Mesenchymal stem cell (in vitro differentiated cells and primary cell): Measurements from ENCODE around the gene RANBP3.
"Not testable (repeated sequence)": the region's sequence is repeated elsewhere in the genome, so short reads cannot be mapped to it uniquely, and the experiment has no call there.

Experiments used
- DNase-seq: peaks from one replicate; pipeline ENCODE4 v3.0.0-alpha.2; 2013
- H2AFZ ChIP-seq: one replicate; pipeline ENCODE4 v1.6.1; 2013; ENCODE audit warnings: low read depth, mild to moderate bottlenecking, control low read depth, inconsistent platforms, low read length, moderate library complexity
- H2AK5ac ChIP-seq: 2 replicates; pipeline ENCODE4 v1.6.1; 2013; ENCODE audit warnings: low read length, moderate library complexity, mild to moderate bottlenecking, inconsistent platforms; ENCODE audit not compliant: severe bottlenecking
- H2BK120ac ChIP-seq: one replicate; pipeline ENCODE4 v1.6.1; 2013; ENCODE audit warnings: low read depth, mild to moderate bottlenecking, inconsistent platforms, low read length, moderate library complexity
- H2BK12ac ChIP-seq, 2 experiments: one replicate each; pipeline ENCODE4 v1.6.1; 2013; ENCODE audit warnings: inconsistent platforms in 2 of 2, low read length in 2 of 2, mild to moderate bottlenecking in 2 of 2, moderate library complexity in 2 of 2, control low read depth in 1 of 2
- H2BK15ac ChIP-seq: one replicate; pipeline ENCODE4 v1.6.1; 2013; ENCODE audit warnings: mild to moderate bottlenecking, low read depth, inconsistent platforms; ENCODE audit not compliant: poor library complexity, severe bottlenecking
- H2BK5ac ChIP-seq: 2 replicates; pipeline ENCODE4 v1.6.1; 2013; ENCODE audit warnings: low read depth, mild to moderate bottlenecking, low read length, control low read depth, inconsistent platforms; ENCODE audit not compliant: poor library complexity, severe bottlenecking
- H3K14ac ChIP-seq, 2 experiments: one replicate each; pipeline ENCODE4 v1.6.1; 2013; ENCODE audit warnings: inconsistent platforms in 2 of 2, low read length in 2 of 2, control low read depth in 1 of 2, mild to moderate bottlenecking in 1 of 2, moderate library complexity in 1 of 2
- H3K18ac ChIP-seq, 2 experiments: one replicate each; pipeline ENCODE4 v1.6.1; 2013; ENCODE audit warnings: inconsistent platforms in 2 of 2, low read length in 2 of 2, control low read depth in 1 of 2, low read depth in 1 of 2, mild to moderate bottlenecking in 1 of 2
- H3K23ac ChIP-seq, 2 experiments: one replicate each; pipeline ENCODE4 v1.6.1; 2013; ENCODE audit warnings: inconsistent platforms in 2 of 2, low read length in 2 of 2, mild to moderate bottlenecking in 2 of 2, moderate library complexity in 2 of 2, control low read depth in 1 of 2
- H3K27ac ChIP-seq: 2 replicates; pipeline ENCODE4 v1.5.1; 2013; ENCODE audit warnings: mild to moderate bottlenecking, moderate library complexity, low read length, control low read depth, inconsistent platforms; ENCODE audit not compliant: poor library complexity, severe bottlenecking
- H3K27me3 ChIP-seq, 2 experiments: 2 replicates each; pipeline versions ENCODE4 v1.6.1 to v1.7.0; 2013; ENCODE audit warnings: low read length in 2 of 2, mild to moderate bottlenecking in 2 of 2, moderate library complexity in 2 of 2, control low read depth in 1 of 2, inconsistent platforms in 1 of 2; ENCODE audit not compliant: control insufficient read depth in 1 of 2, insufficient read depth in 1 of 2
- H3K36me3 ChIP-seq, 2 experiments: 2 replicates each; pipeline versions ENCODE4 v1.6.1 to v1.7.0; 2013; ENCODE audit warnings: low read length in 2 of 2, control low read depth in 1 of 2, inconsistent platforms in 1 of 2, low read depth in 1 of 2, mild to moderate bottlenecking in 1 of 2; ENCODE audit not compliant: insufficient read depth in 2 of 2, control insufficient read depth in 1 of 2
- H3K4ac ChIP-seq, 2 experiments: one replicate each; pipeline ENCODE4 v1.6.1; 2013; ENCODE audit warnings: inconsistent platforms in 2 of 2, low read length in 2 of 2, mild to moderate bottlenecking in 2 of 2, moderate library complexity in 2 of 2, control low read depth in 1 of 2, low read depth in 1 of 2
- H3K4me1 ChIP-seq: 2 replicates; pipeline ENCODE4 v1.6.1; 2013; ENCODE audit warnings: low read depth, low read length, control low read depth; ENCODE audit not compliant: control insufficient read depth, insufficient read depth
- H3K4me2 ChIP-seq: 2 replicates; pipeline ENCODE4 v1.6.1; 2013; ENCODE audit warnings: low read length, mild to moderate bottlenecking, inconsistent platforms; ENCODE audit not compliant: poor library complexity, severe bottlenecking
- H3K4me3 ChIP-seq, 2 experiments: 2 replicates each; pipeline versions ENCODE4 v1.5.1 to v1.7.0; 2013; ENCODE audit warnings: low read length in 2 of 2, mild to moderate bottlenecking in 2 of 2, control low read depth in 1 of 2, low read depth in 1 of 2; ENCODE audit not compliant: insufficient read depth in 1 of 2
- H3K79me1 ChIP-seq: replicated peaks from 2 replicates; pipeline ENCODE4 v1.6.1; 2013; ENCODE audit warnings: mild to moderate bottlenecking, control low read depth, low read length, inconsistent platforms; ENCODE audit not compliant: poor library complexity, severe bottlenecking
- H3K9ac ChIP-seq: 2 replicates; pipeline ENCODE4 v1.7.0; 2013; ENCODE audit warnings: mild to moderate bottlenecking, low read length, moderate library complexity
- H3K9me3 ChIP-seq: 2 replicates; pipeline ENCODE4 v1.7.0; 2013; ENCODE audit warnings: mild to moderate bottlenecking, low read length; ENCODE audit not compliant: control insufficient read depth
- H4K8ac ChIP-seq: one replicate; pipeline ENCODE4 v1.6.1; 2013; ENCODE audit warnings: inconsistent platforms, mild to moderate bottlenecking, low read length, moderate library complexity
- H4K91ac ChIP-seq: one replicate; pipeline ENCODE4 v1.6.1; 2013; ENCODE audit warnings: mild to moderate bottlenecking, low read length, inconsistent platforms
- WGBS: methylation state at CpG from one replicate; pipeline ENCODE4 v1.1.7; 2013; ENCODE audit warnings: mixed read lengths; 5-methylcytosine and 5-hydroxymethylcytosine counted together

RANBP3 gene

DNA sequence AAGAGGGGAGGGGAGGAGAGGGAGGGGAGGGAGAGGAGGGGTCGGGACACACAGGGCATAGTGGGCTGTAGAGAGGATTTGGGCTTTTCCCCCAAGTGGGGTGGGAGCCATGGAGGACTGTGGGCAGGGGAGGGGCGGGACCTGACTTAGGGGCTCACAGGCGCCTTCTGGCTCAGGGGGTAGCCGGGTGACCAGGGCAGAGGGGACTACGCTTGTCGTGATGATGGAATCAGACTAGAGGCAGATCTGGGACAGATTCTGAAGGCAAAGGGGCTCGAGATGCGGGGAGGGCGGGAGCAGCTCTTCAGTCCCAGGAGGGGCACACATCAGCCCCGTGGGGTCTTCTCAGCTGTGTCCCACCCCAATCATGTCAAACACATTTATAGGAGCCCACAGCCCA is 87.8 kb downstream of the RANBP3 start:
- H3K27me3 ChIP-seq: peaks cover 3 to 28% of the 10 kb centered on the region in 2 experiments
- peaks cover 9 to 12% of the 10 kb centered on the region in 2 experiments for H3K36me3 ChIP-seq
- H3K79me1 ChIP-seq: peaks cover 2% of the 10 kb centered on the region
- no peak overlapping the region for H3K27ac ChIP-seq
- no peaks in the 10 kb centered on the region for H3K9me3 ChIP-seq
- H3K4ac ChIP-seq: no peak overlapping the region
- H3K23ac ChIP-seq: no peak overlapping the region
- no peak overlapping the region for H3K4me3 ChIP-seq
- H3K14ac ChIP-seq: no peak overlapping the region
- H2AK5ac ChIP-seq: no peak overlapping the region
- H3K4me1 ChIP-seq: peaks cover 36% of the 10 kb centered on the region
- no peak overlapping the region for H2BK12ac ChIP-seq
- WGBS: 81% methylated on average over 10 of the region's 10 CpGs
- H2AFZ ChIP-seq: no peak overlapping the region
- DNase-seq: no peak
- no peak overlapping the region for H2BK5ac ChIP-seq
- no peak overlapping the region for H2BK120ac ChIP-seq
- no peak overlapping the region for H3K9ac ChIP-seq
- no peak overlapping the region for H4K8ac ChIP-seq
- no peak overlapping the region for H3K18ac ChIP-seq
- no peak overlapping the region for H3K4me2 ChIP-seq
- no peak overlapping the region for H2BK15ac ChIP-seq
- peak overlapping the region; percentile 53 for H4K91ac ChIP-seq

DNA sequence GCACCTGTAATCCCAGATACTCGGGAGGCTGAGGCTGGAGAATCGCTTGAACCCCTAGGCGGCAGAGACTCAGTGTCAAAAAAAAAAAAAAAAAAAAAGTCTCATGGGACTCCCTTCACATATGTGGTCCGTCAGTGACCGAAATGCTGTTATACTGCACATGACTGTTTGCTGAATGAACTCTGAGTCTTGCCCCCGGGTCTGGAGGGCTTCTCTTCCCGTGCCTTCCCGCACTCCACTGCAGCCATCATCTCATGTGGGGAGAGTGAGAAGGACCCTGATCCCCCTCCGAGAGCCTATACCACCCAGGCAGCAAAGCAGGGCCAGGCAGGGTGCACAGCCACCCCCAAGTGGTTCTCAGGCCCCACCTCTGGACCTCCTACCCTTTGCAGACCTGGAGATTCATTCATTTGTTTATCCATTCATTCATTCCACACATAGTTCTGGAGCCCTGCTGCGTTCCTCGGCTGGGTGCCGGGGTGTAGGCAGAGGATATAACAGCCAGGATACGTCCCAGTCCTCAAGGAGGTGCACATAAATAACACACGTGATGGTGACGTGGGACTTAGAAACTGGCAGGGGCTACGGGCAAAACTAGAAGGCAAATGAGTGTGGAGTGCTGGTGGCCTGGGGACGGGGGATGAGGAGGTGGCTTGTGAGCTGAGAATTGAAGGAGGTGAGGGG is 88.5 kb downstream of the RANBP3 start:
- peaks cover 4 to 5% of the 10 kb centered on the region in 2 experiments for H3K36me3 ChIP-seq
- no peak overlapping the region for H2BK5ac ChIP-seq
- no peak overlapping the region for H3K27ac ChIP-seq
- H3K4me2 ChIP-seq: no peak overlapping the region
- H2AK5ac ChIP-seq: no peak overlapping the region
- no peak overlapping the region for H4K8ac ChIP-seq
- no peak overlapping the region for H3K4me3 ChIP-seq
- no peak overlapping the region for H4K91ac ChIP-seq
- peaks cover 29% of the 10 kb centered on the region for H3K4me1 ChIP-seq
- H3K18ac ChIP-seq: no peak overlapping the region
- H3K79me1 ChIP-seq: no peaks in the 10 kb centered on the region
- no peak overlapping the region for H2AFZ ChIP-seq
- peak overlapping the region in 1 of 2 experiments; percentile 75 for H3K14ac ChIP-seq
- peak overlapping the region in 1 of 2 experiments; percentile 49 for H2BK12ac ChIP-seq
- H3K4ac ChIP-seq: no peak overlapping the region
- no peak overlapping the region for H3K23ac ChIP-seq
- WGBS: 75% methylated on average over 17 of the region's 17 CpGs
- H3K27me3 ChIP-seq: peaks cover 3 to 28% of the 10 kb centered on the region in 2 experiments
- no peaks in the 10 kb centered on the region for H3K9me3 ChIP-seq
- H3K9ac ChIP-seq: no peak overlapping the region
- DNase-seq: peak; percentile 59
- no peak overlapping the region for H2BK15ac ChIP-seq
- no peak overlapping the region for H2BK120ac ChIP-seq

DNA sequence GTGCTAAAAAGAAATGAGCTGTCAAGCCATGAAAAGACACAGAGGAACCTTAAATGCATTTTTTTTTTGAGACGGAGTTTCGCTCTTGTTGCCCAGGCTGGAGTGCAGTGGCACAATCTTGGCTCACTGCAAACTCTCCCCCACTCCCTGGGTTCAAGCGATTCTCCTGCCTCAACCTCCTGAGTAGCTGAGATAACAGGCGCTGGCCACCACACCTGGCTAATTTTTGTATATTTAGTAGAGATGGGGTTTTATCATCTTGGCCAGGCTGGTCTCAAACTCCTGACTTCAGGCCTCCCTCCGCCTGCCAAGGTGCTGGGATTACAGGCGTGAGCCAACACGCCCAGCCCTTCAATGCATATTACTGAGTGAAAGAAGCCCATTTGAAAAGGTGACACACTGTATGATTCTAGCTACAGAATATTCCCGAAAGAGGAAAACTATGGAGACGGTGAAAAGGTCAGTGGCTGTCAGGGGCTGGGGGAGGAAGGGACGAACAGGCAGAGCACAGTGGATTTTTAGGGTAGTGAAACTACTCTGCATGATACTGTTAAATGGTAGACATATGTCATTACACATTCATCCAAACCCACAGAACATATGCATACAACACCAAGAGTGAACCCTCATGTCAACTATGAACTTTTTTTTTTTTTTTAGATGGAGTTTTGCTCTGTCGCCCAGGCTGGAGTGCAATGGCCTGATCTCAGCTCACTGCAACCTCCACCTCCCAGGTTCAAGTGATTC is 93.7 kb downstream of the RANBP3 start:
- not testable (repeated sequence) for H3K27me3 ChIP-seq, H3K14ac ChIP-seq, DNase-seq, H3K79me1 ChIP-seq, H2BK120ac ChIP-seq, H2AK5ac ChIP-seq, H4K91ac ChIP-seq, H2BK15ac ChIP-seq, H2BK5ac ChIP-seq, H3K9me3 ChIP-seq, H4K8ac ChIP-seq, H3K36me3 ChIP-seq, H3K4ac ChIP-seq, H2AFZ ChIP-seq, H3K23ac ChIP-seq, H3K4me3 ChIP-seq, H3K27ac ChIP-seq, H3K4me2 ChIP-seq, H3K9ac ChIP-seq
- Histone ChIP-seq H2BK12ac (peak overlapping the region in 1 of 2 experiments; percentile 63), H3K18ac (peak overlapping the region in 1 of 2 experiments; percentile 12), H3K4me1 (peaks cover 23% of the 10 kb centered on the region)
- WGBS: 87% methylated on average over 8 of the region's 11 CpGs

DNA sequence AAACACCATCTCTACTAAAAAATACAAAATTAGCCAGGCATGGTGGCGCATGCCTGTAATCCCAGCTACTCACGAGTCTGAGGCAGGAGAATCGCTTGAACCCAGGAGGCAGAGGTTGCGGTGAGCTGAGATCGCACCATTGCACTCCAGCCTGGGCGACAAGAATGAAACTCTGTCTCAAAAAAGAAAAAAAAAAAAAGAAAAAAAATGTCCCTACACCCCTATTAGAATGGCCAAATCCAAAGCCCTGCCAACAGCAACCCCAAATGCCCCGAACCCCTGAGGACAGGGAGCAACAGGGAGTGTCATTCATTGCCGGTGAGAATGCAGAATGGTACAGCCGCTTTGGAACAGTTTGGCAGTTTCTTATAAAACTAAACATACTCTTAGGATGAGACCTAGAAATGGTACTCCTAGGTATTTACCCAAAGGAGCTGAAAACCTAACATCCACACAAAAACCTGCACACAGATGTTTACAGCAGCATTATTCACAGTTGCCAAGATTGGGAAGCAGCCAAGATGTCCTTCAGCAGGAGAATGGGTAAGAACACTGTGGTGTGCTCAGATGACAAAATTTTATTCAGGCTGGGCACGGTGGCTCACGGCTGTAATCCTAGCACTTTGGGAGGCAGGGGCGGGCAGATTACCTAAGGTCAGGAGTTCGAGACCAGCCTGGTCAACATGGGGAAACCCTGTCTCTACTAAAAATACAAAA is 94.6 kb downstream of the RANBP3 start:
- H3K27me3 ChIP-seq: peaks cover 0 to 13% of the 10 kb centered on the region in 2 experiments
- H2AK5ac ChIP-seq, H2AFZ ChIP-seq, H3K79me1 ChIP-seq, H2BK5ac ChIP-seq, H3K23ac ChIP-seq, H3K9me3 ChIP-seq, H3K9ac ChIP-seq, H2BK120ac ChIP-seq, H3K18ac ChIP-seq, H4K8ac ChIP-seq, H2BK12ac ChIP-seq, H4K91ac ChIP-seq, H3K27ac ChIP-seq, H3K36me3 ChIP-seq, H3K4me2 ChIP-seq, H3K4ac ChIP-seq, DNase-seq, H2BK15ac ChIP-seq, H3K14ac ChIP-seq, H3K4me3 ChIP-seq: not testable (repeated sequence)
- 91% methylated on average over 12 of the region's 13 CpGs for WGBS
- peaks cover 25% of the 10 kb centered on the region for H3K4me1 ChIP-seq
